Measurements from ENCODE around the gene SEC16A.

SEC16A gene

GRCh38 chr9:136459425-136459824, 23.4 kb downstream of the SEC16A start:
- no peak for DNase-seq

- no peak for DNase-seq
These were observed 25.5 kb downstream of the SEC16A start for GRCh38 chr9:136457326-136457725.

GRCh38 chr9:136456258-136456657, 26.6 kb downstream of the SEC16A start:
- no peak for DNase-seq

GRCh38 chr9:136455043-136456002, 27.5 kb downstream of the SEC16A start:
- no peak for DNase-seq

GRCh38 chr9:136454026-136454796, 28.6 kb downstream of the SEC16A start:
- DNase-seq, result no peak

- no peak for DNase-seq
These were observed 29.5 kb downstream of the SEC16A start for GRCh38 chr9:136453326-136453725.

GRCh38 chr9:136451221-136451877, 31.5 kb downstream of the SEC16A start:
- no peak for DNase-seq

- DNase-seq, result no peak
These were observed 34.2 kb downstream of the SEC16A start for GRCh38 chr9:136448655-136449054.

- DNase-seq, result no peak
These were observed 35.6 kb downstream of the SEC16A start for GRCh38 chr9:136447173-136447778.

- DNase-seq, result no peak
These were observed 37.0 kb downstream of the SEC16A start for GRCh38 chr9:136445799-136446198.

- no peak for DNase-seq
These were observed 38.7 kb downstream of the SEC16A start for GRCh38 chr9:136444102-136444501.

- DNase-seq, result no peak
These were observed 39.2 kb downstream of the SEC16A start for GRCh38 chr9:136443687-136444086.

- DNase-seq, result no peak
These were observed 39.8 kb downstream of the SEC16A start for GRCh38 chr9:136443087-136443486.

GRCh38 chr9:136442265-136442664, 40.6 kb downstream of the SEC16A start:
- DNase-seq, result no peak

GRCh38 chr9:136441681-136442245, 41.1 kb downstream of the SEC16A start:
- DNase-seq, result no peak

GRCh38 chr9:136441191-136441680, 41.6 kb downstream of the SEC16A start:
- DNase-seq, result no peak

- peak; percentile 82 for DNase-seq
These were observed 43.1 kb downstream of the SEC16A start, which contains the start of gene INPP5E for GRCh38 chr9:136439481-136440408. INPP5E (minus strand) TSS chr9:136439845; CDS start chr9:136439419, 426 bp downstream.

GRCh38 chr9:136438548-136439480, 44.0 kb downstream of the SEC16A start:
- DNase-seq, result peak; percentile 49

- no peak for DNase-seq
These were observed 44.8 kb downstream of the SEC16A start for GRCh38 chr9:136437839-136438547.
